ENCODE data around the gene OR52H1. TPM values are rescaled to one million over a fixed set of nuclear protein-coding genes. Genes with fewer than 3 reads are reported as not detected.
A peak's percentile ranks its signal among the peaks of the same experiment; 100 is the strongest.

Gene OR52H1
- under 1 TPM in 1 of 4 donors, not detected in 3; 0.54 TPM for total RNA-seq

DNA sequence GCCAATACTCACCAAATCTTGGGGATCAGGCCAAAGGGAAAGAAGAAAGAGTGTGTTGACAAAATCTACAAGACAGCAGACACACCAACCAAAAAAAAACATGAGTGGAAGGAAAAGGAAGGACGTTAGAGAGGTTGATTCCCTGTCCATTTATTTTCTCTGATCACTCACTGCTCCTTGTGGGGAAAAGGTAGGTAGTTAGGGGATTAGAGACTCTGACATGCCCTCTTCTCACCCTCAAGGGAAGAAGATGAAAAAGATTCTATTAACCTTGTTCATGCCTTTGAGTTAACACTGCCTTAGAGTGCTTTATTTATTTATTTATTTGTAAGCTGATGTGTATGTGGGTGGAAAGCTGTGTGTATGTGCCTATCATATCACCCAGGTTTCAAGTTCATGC, at the start of gene OR52H1:
OR52H1 (minus strand) TSS at position 101 of the 400 bp plus-strand sequence. CDS start 3,035 bp downstream, outside the sequence.
- H3K27ac ChIP-seq, result no peak within 1 kb of the TSS
- no peaks in the 10 kb centered on the region for H3K9me3 ChIP-seq
- TF ChIP-seq, protein P1, sequence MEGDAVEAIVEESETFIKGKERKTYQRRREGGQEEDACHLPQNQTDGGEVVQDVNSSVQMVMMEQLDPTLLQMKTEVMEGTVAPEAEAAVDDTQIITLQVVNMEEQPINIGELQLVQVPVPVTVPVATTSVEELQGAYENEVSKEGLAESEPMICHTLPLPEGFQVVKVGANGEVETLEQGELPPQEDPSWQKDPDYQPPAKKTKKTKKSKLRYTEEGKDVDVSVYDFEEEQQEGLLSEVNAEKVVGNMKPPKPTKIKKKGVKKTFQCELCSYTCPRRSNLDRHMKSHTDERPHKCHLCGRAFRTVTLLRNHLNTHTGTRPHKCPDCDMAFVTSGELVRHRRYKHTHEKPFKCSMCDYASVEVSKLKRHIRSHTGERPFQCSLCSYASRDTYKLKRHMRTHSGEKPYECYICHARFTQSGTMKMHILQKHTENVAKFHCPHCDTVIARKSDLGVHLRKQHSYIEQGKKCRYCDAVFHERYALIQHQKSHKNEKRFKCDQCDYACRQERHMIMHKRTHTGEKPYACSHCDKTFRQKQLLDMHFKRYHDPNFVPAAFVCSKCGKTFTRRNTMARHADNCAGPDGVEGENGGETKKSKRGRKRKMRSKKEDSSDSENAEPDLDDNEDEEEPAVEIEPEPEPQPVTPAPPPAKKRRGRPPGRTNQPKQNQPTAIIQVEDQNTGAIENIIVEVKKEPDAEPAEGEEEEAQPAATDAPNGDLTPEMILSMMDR (IDR thresholded peaks at IDR 0.05), result no peak
- TF ChIP-seq POLR2A (IDR thresholded peaks at IDR 0.05) (no peak), EP300 (IDR thresholded peaks at IDR 0.05) (no peak), POLR2AphosphoS5 (IDR thresholded peaks at IDR 0.05) (no peak)
- H3K36me3 ChIP-seq, result no peaks in the 10 kb centered on the region
- WGBS, 2 donors (ENCODE audit: low coverage in 1 of 2), result 38 to 43% methylated on average over 1 of the region's 1 CpG
- H3K4me1 ChIP-seq, result no peaks in the 10 kb centered on the region
- ATAC-seq, result no peak
- H3K4me3 ChIP-seq, result no peak within 1 kb of the TSS
- H3K27me3 ChIP-seq, result no peaks in the 10 kb centered on the region

DNA sequence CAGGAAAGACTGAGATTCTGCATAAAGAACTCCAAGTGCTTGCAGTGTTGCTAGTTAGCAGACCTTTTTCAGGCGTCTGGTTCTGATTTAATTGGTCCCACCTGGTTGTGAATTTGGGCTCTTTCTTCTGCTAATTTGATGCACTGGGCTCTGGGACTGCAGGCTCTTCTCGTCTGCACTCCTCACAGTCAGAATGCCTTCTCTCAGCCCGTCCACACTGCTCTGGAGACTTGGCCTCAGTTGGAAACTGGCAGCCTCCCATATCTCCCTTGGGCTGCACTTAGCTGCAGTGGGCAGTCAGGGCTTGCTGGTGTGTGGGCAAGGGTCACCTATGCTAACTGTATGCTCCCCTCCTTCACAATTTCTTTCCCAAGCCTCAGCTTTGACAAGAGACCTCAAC, 49.6 kb upstream of the OR52H1 start:
- peaks cover 0 to 40% (median 5%) of the 10 kb centered on the region in 3 donors for H3K4me1 ChIP-seq
- no peak for TF ChIP-seq POLR2A (IDR thresholded peaks at IDR 0.05)
- TF ChIP-seq EP300 (IDR thresholded peaks at IDR 0.05), result no peak
- TF ChIP-seq, protein P1 (IDR thresholded peaks at IDR 0.05), result no peak
- no peak for TF ChIP-seq POLR2AphosphoS5 (IDR thresholded peaks at IDR 0.05)
- no peaks in the 10 kb centered on the region for H3K27me3 ChIP-seq
- H3K4me3 ChIP-seq, result no peak overlapping the region
- H3K36me3 ChIP-seq, result no peaks in the 10 kb centered on the region
- 17 to 41% methylated on average over 2 of the region's 3 CpGs for WGBS, 2 donors (ENCODE audit: low coverage in 1 of 2)
- no peak overlapping the region for H3K27ac ChIP-seq
- H3K9me3 ChIP-seq, result no peaks in the 10 kb centered on the region
- no peak for ATAC-seq

DNA sequence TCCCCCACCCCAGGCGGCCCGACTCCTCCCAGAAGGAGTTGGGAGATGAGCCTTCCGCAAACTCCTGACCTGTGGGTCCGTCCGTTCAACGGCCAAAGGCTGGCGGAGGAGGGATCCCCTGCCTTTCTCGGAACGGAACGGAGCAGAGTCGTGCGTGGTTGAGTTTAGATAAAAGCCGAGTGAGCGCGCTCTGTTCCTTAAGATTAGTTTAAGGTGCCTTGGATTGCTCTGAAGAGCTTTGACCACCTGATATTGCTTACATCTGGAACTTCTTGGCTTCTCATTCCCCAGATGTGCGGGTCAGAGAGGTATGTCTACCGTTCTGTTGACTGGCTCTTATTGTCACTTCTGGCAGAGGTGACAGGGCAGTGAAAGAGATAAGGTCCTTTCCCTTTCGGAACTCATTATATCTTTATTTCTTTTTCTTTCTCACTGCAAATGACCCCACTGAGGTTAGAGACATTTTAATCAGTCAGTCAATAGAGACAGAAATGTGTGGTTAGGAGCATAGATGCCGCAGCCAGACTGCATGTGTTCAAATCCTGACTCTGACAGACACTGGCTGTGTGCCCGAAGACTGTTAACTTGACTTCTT, 48.4 kb upstream of the OR52H1 start, which contains the start of gene TRIM6:
TRIM6 (plus strand) TSS at position 31 of the 595 bp plus-strand sequence; CDS start at position 292, 261 bp downstream.
- ATAC-seq, result peak; percentile 67
- Histone ChIP-seq H3K4me1 (peaks cover 0 to 40% (median 5%) of the 10 kb centered on the region in 3 donors), H3K36me3 (no peaks in the 10 kb centered on the region), H3K27ac (peak within 1 kb of the TSS; percentile 51 to 87 (median 78)), H3K4me3 (peak within 1 kb of the TSS; percentile 48 to 57), H3K27me3 (no peaks in the 10 kb centered on the region), H3K9me3 (no peaks in the 10 kb centered on the region)
- WGBS, 2 donors (ENCODE audit: low coverage in 1 of 2), result 3 to 19% methylated on average over 2 to 16 of the region's 20 CpGs
- no peak for TF ChIP-seq POLR2A (IDR thresholded peaks at IDR 0.05)
- no peak for TF ChIP-seq EP300 (IDR thresholded peaks at IDR 0.05)
- TF ChIP-seq POLR2AphosphoS5 (IDR thresholded peaks at IDR 0.05), result no peak
- TF ChIP-seq, protein P1 (IDR thresholded peaks at IDR 0.05), result no peak

DNA sequence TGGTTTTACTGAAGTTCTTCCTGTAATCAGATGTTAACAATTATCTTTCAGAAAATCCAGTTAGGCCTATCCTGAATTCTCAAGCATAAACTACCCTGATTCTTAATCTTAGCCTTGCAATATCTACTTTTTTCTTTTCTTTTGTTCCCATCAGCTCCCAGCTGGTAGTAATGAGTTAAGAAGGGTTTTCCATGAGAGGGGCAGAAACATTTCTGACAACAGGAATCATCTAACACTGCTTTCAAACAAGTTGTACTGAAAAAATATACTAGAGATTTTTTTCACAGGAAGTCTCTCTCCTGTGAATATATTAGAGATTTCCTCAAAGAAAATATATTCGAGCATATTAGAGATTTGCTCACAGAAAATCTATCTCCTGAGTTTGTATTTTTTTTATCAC, 44.8 kb upstream of the OR52H1 start:
- H3K27me3 ChIP-seq, result no peaks in the 10 kb centered on the region
- no peak overlapping the region for H3K4me3 ChIP-seq
- no peak for ATAC-seq
- peaks cover 0 to 21% (median 5%) of the 10 kb centered on the region in 3 donors for H3K4me1 ChIP-seq
- 38 to 64% methylated on average over 1 of the region's 1 CpG for WGBS, 2 donors (ENCODE audit: low coverage in 1 of 2)
- no peaks in the 10 kb centered on the region for H3K9me3 ChIP-seq
- TF ChIP-seq POLR2AphosphoS5 (IDR thresholded peaks at IDR 0.05), result no peak
- TF ChIP-seq EP300 (IDR thresholded peaks at IDR 0.05), result no peak
- no peak for TF ChIP-seq POLR2A (IDR thresholded peaks at IDR 0.05)
- TF ChIP-seq, protein P1 (IDR thresholded peaks at IDR 0.05), result no peak
- H3K36me3 ChIP-seq, result no peaks in the 10 kb centered on the region
- H3K27ac ChIP-seq, result no peak overlapping the region

DNA sequence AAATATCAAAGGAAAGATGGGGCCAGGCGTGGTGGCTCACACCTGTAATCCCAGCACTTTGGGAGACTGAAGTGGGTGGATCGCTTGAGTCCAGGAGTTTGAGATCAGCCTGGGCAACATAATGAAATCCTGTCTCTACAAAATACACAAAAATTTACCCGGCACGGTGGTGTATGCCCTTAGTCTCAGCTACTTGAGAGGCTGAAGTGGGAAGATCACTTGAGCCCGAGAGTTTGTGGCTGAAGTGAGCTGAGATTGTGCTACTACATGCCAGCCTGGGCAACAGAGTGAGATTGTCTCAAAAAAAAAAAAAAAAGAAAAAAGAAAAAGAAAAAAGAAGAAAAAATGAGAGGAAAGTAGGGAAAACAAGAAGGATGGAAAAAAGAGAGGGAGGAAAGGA, 44.3 kb upstream of the OR52H1 start:
- no peaks in the 10 kb centered on the region for H3K36me3 ChIP-seq
- no peaks in the 10 kb centered on the region for H3K9me3 ChIP-seq
- H3K27ac ChIP-seq, result no peak overlapping the region
- ATAC-seq, result no peak
- WGBS, 2 donors (ENCODE audit: low coverage in 1 of 2), result 59 to 67% methylated on average over 4 to 5 of the region's 5 CpGs
- H3K27me3 ChIP-seq, result no peaks in the 10 kb centered on the region
- TF ChIP-seq EP300 (IDR thresholded peaks at IDR 0.05) (no peak), POLR2A (IDR thresholded peaks at IDR 0.05) (no peak), POLR2AphosphoS5 (IDR thresholded peaks at IDR 0.05) (no peak)
- TF ChIP-seq, protein P1 (IDR thresholded peaks at IDR 0.05), result no peak
- no peak overlapping the region for H3K4me3 ChIP-seq
- peaks cover 0 to 16% (median 5%) of the 10 kb centered on the region in 3 donors for H3K4me1 ChIP-seq
